SK-N-SH treated with all-trans-retinoic acid at 6 μM for 48 hours (cell line): ENCODE measurements around the gene ACSBG1.

Experiments
- ATAC-seq: fragments of 200-7000 bp; cut with Tn5 transposase; 3 replicates; pipeline ENCODE4 v1.9.1; 2020; ENCODE audit warnings: mild to moderate bottlenecking, moderate library complexity
- ARNTL ChIP-seq: fragments of 450-650 bp; formaldehyde crosslinking; IDR thresholded peaks from 2 replicates; pipeline ENCODE4 v1.5.0; 2020; ENCODE audit warnings: low read depth, mild to moderate bottlenecking, moderate library complexity, borderline replicate concordance
- BACH2 ChIP-seq: fragments of 250-450 bp; sonication (Bioruptor Pico); IDR thresholded peaks from 2 replicates; pipeline ENCODE4 v1.9.0; 2021; ENCODE audit warnings: mild to moderate bottlenecking, borderline replicate concordance
- CREB5 ChIP-seq: fragments of 250-450 bp; sonication (Bioruptor Pico); IDR thresholded peaks from 2 replicates; pipeline ENCODE4 v1.5.1; 2020; ENCODE audit warnings: low read depth, mild to moderate bottlenecking, moderate library complexity
- CSDC2 ChIP-seq: fragments of 250-450 bp; sonication (Bioruptor Pico); IDR thresholded peaks from 2 replicates; pipeline ENCODE4 v1.5.0; 2020; ENCODE audit warnings: mild to moderate bottlenecking, moderate library complexity
- ESRRG ChIP-seq: fragments of 250-450 bp; sonication (Bioruptor Pico); IDR thresholded peaks from 2 replicates; pipeline ENCODE4 v1.6.1; 2021; ENCODE audit warnings: mild to moderate bottlenecking
- GLIS3 ChIP-seq: fragments of 250-450 bp; sonication (Bioruptor Pico); IDR thresholded peaks from 2 replicates; pipeline ENCODE4 v1.5.0; 2020; ENCODE audit warnings: mild to moderate bottlenecking, moderate library complexity
- ISL1 ChIP-seq: fragments of 250-450 bp; sonication (Bioruptor Pico); IDR thresholded peaks from 2 replicates; pipeline ENCODE4 v2.1.2; 2022; ENCODE audit warnings: mild to moderate bottlenecking, moderate library complexity
- OSR1 ChIP-seq: fragments of 250-450 bp; sonication (Bioruptor Pico); IDR thresholded peaks from 2 replicates; pipeline ENCODE4 v1.8.0; 2022; ENCODE audit warnings: moderate library complexity, mild to moderate bottlenecking, inconsistent platforms
- POU6F1 ChIP-seq: fragments of 250-450 bp; sonication (Bioruptor Pico); IDR thresholded peaks from 2 replicates; pipeline ENCODE4 v1.8.0; 2021; ENCODE audit warnings: low read depth, mild to moderate bottlenecking, moderate library complexity, borderline replicate concordance
- PPARA ChIP-seq: fragments of 250-450 bp; sonication (Bioruptor Pico); IDR thresholded peaks from 2 replicates; pipeline ENCODE4 v1.5.0; 2020; ENCODE audit warnings: mild to moderate bottlenecking, borderline replicate concordance
- RARB ChIP-seq: fragments of 250-450 bp; sonication (Bioruptor Pico); IDR thresholded peaks from 2 replicates; pipeline ENCODE4 v1.8.0; 2021; ENCODE audit warnings: mild to moderate bottlenecking, moderate library complexity
- SNAI2 ChIP-seq: fragments of 250-450 bp; sonication (Bioruptor Pico); IDR thresholded peaks from 2 replicates; pipeline ENCODE4 v1.5.0; 2020; ENCODE audit warnings: mild to moderate bottlenecking, moderate library complexity
- TCF4 ChIP-seq: fragments of 250-450 bp; sonication (Bioruptor Pico); IDR thresholded peaks from 2 replicates; pipeline ENCODE4 v1.8.0; 2021; ENCODE audit warnings: mild to moderate bottlenecking, moderate library complexity, borderline replicate concordance
- TOX ChIP-seq: fragments of 250-450 bp; sonication (Bioruptor Pico); IDR thresholded peaks from 2 replicates; pipeline ENCODE4 v1.8.0; 2021; ENCODE audit warnings: mild to moderate bottlenecking, moderate library complexity, borderline replicate concordance
- TSHZ2 ChIP-seq: fragments of 250-450 bp; sonication (Bioruptor Pico); IDR thresholded peaks from 2 replicates; pipeline ENCODE4 v1.5.0; 2020; ENCODE audit warnings: mild to moderate bottlenecking, moderate library complexity
- ZC3H10 ChIP-seq: fragments of 250-450 bp; sonication (Bioruptor Pico); IDR thresholded peaks from 2 replicates; pipeline ENCODE4 v1.5.1; 2021; ENCODE audit warnings: mild to moderate bottlenecking, moderate library complexity
- ZFP3 ChIP-seq: fragments of 250-450 bp; sonication (Bioruptor Pico); IDR thresholded peaks from 2 replicates; pipeline ENCODE4 v1.5.0; 2020; ENCODE audit warnings: mild to moderate bottlenecking, moderate library complexity
- ZFP30 ChIP-seq: fragments of 450-650 bp; formaldehyde crosslinking; IDR thresholded peaks from 2 replicates; pipeline ENCODE4 v1.5.0; 2022; ENCODE audit warnings: mild to moderate bottlenecking, moderate library complexity
- ZNF565 ChIP-seq: fragments of 450-650 bp; formaldehyde crosslinking; conservative IDR thresholded peaks from 2 replicates; pipeline ENCODE4 v1.5.0; 2020; ENCODE audit warnings: low read depth, mild to moderate bottlenecking, moderate library complexity
- ZNF70 ChIP-seq: fragments of 450-650 bp; formaldehyde crosslinking; IDR thresholded peaks from 2 replicates; pipeline ENCODE4 v1.5.0; 2020; ENCODE audit warnings: mild to moderate bottlenecking, moderate library complexity
- ZNF8 ChIP-seq: fragments of 450-650 bp; formaldehyde crosslinking; IDR thresholded peaks from 2 replicates; pipeline ENCODE4 v1.5.0; 2020; ENCODE audit warnings: mild to moderate bottlenecking, moderate library complexity

ACSBG1 gene

DNA sequence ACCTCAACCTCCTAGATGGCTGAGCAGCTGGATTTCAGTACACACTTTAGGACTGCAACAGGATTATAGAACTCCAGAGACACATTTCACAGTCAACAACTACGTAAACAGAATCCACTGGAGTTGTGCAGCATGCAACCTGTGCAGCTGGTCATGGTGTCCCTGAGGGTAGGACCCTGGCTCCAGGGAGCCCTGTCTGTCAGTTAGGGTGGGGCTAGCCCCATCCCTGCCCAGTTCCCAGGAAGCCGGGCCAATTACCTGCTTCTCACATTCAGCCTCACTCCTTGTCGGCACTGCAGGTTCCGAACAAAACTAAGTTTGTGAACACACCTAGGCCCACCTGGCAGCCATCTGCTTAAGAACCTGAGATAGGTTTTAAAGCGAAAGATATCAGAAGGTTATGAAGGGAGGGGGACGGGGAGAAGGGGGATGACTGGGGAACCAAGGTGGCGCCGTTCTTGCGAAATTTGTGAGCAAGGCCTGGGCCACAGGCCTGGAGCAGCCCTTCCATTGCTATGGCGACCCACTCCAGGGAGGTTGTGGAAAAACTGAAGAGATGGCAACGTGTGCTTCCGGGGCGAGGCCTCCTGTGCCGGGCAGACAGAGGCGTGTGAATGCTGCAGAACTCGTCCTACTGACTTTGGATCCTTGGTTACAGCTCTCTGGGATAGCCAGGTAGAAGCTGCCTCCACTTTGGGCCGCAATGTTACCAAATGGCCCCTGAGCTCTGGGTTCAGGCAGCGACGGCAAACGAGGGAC lies 25.3 kb downstream of the ACSBG1 start (continued):
- no peak for TF ChIP-seq ZFP30
- no peak for TF ChIP-seq CREB5 (CRISPR knock-in tag)
- no peak for TF ChIP-seq ZFP3 (CRISPR knock-in tag)
- TF ChIP-seq SNAI2 (CRISPR knock-in tag): no peak
- TF ChIP-seq BACH2 (CRISPR knock-in tag): no peak
- TF ChIP-seq ZNF8 (CRISPR knock-in tag): no peak
- TF ChIP-seq TCF4 (CRISPR knock-in tag): no peak
- TF ChIP-seq OSR1: no peak

GRCh38 chr15:78208341-78208844 lies 26.0 kb downstream of the ACSBG1 start:
- TF ChIP-seq ESRRG: no peak
- ATAC-seq: no peak

GRCh38 chr15:78207641-78208340 lies 26.6 kb downstream of the ACSBG1 start:
- no peak for ATAC-seq
- TF ChIP-seq SNAI2 (CRISPR knock-in tag): no peak
- TF ChIP-seq ZFP30: no peak
- TF ChIP-seq TOX (CRISPR knock-in tag): no peak
- no peak for TF ChIP-seq GLIS3
- no peak for TF ChIP-seq POU6F1 (CRISPR knock-in tag)
- no peak for TF ChIP-seq ZNF565
- TF ChIP-seq PPARA (CRISPR knock-in tag): no peak
- no peak for TF ChIP-seq ZNF8 (CRISPR knock-in tag)
- no peak for TF ChIP-seq ZNF70 (CRISPR knock-in tag)

GRCh38 chr15:78207110-78207458 lies 27.3 kb downstream of the ACSBG1 start:
- ATAC-seq: no peak
- TF ChIP-seq TSHZ2 (CRISPR knock-in tag): no peak
- no peak for TF ChIP-seq CSDC2
- no peak for TF ChIP-seq RARB
- no peak for TF ChIP-seq GLIS3
- TF ChIP-seq TOX (CRISPR knock-in tag): no peak
- TF ChIP-seq ISL1 (CRISPR knock-in tag): no peak
- no peak for TF ChIP-seq OSR1
- TF ChIP-seq ZNF70 (CRISPR knock-in tag): no peak
- no peak for TF ChIP-seq ZNF8 (CRISPR knock-in tag)
- no peak for TF ChIP-seq SNAI2 (CRISPR knock-in tag)

GRCh38 chr15:78206326-78207109 lies 27.8 kb downstream of the ACSBG1 start:
- ATAC-seq: peak; percentile 60
- TF ChIP-seq PPARA (CRISPR knock-in tag): no peak
- no peak for TF ChIP-seq ZNF70 (CRISPR knock-in tag)
- no peak for TF ChIP-seq BACH2 (CRISPR knock-in tag)
- no peak for TF ChIP-seq ZNF8 (CRISPR knock-in tag)
- no peak for TF ChIP-seq ZC3H10 (CRISPR knock-in tag)
- TF ChIP-seq ARNTL (CRISPR knock-in tag): no peak
- TF ChIP-seq ZFP3 (CRISPR knock-in tag): no peak
- TF ChIP-seq CSDC2: no peak
- TF ChIP-seq ISL1 (CRISPR knock-in tag): no peak
- no peak for TF ChIP-seq POU6F1 (CRISPR knock-in tag)
- no peak for TF ChIP-seq SNAI2 (CRISPR knock-in tag)
- TF ChIP-seq OSR1: no peak
